IPS-20b (cell line): Measurements from ENCODE around the gene ATR.
"Not testable (repeated sequence)": the region's sequence is repeated elsewhere in the genome, so short reads cannot be mapped to it uniquely, and the experiment has no call there.

Source experiments
- H3K27ac ChIP-seq: one replicate; pipeline ENCODE4 v1.5.1; 2013; ENCODE audit warnings: low read length
- H3K27me3 ChIP-seq: 2 replicates; pipeline ENCODE4 v1.6.1; 2013; ENCODE audit warnings: mild to moderate bottlenecking, low read length, inconsistent platforms; ENCODE audit not compliant: insufficient read depth
- H3K36me3 ChIP-seq: 2 replicates; pipeline ENCODE4 v1.6.1; 2013; ENCODE audit warnings: low read depth, mild to moderate bottlenecking, inconsistent platforms, low read length, moderate library complexity; ENCODE audit not compliant: insufficient read depth
- H3K4me1 ChIP-seq: 2 replicates; pipeline ENCODE4 v1.6.1; 2013; ENCODE audit warnings: mild to moderate bottlenecking, control low read depth, inconsistent platforms, low read length, moderate library complexity; ENCODE audit not compliant: insufficient read depth
- H3K4me3 ChIP-seq: 2 replicates; pipeline ENCODE4 v1.5.1; 2013; ENCODE audit warnings: mild to moderate bottlenecking, low read length, inconsistent platforms
- H3K9ac ChIP-seq: 2 replicates; pipeline ENCODE4 v1.6.1; 2013; ENCODE audit warnings: low read depth, mild to moderate bottlenecking, inconsistent platforms, low read length, moderate library complexity
- H3K9me3 ChIP-seq: 2 replicates; pipeline ENCODE4 v1.6.1; 2013; ENCODE audit warnings: mild to moderate bottlenecking, low read depth, low read length, inconsistent platforms; ENCODE audit not compliant: insufficient read depth

ATR gene

GRCh38 chr3:142563496-142563997 is 15.0 kb downstream of the ATR start:
- Histone ChIP-seq H3K36me3 (peaks cover 50% of the 10 kb centered on the region), H3K9ac (no peak overlapping the region), H3K27me3 (no peaks in the 10 kb centered on the region), H3K9me3 (no peaks in the 10 kb centered on the region), H3K4me3 (no peak overlapping the region), H3K4me1 (no peaks in the 10 kb centered on the region), H3K27ac (no peak overlapping the region)

- peaks cover 65% of the 10 kb centered on the region for H3K36me3 ChIP-seq
- no peaks in the 10 kb centered on the region for H3K9me3 ChIP-seq
- H3K9ac ChIP-seq: no peak overlapping the region
- no peak overlapping the region for H3K4me3 ChIP-seq
- H3K27ac ChIP-seq: no peak overlapping the region
- H3K27me3 ChIP-seq: no peaks in the 10 kb centered on the region
- no peaks in the 10 kb centered on the region for H3K4me1 ChIP-seq
Observed at GRCh38 chr3:142560118-142560517, 18.4 kb downstream of the ATR start.

- no peak overlapping the region for H3K27ac ChIP-seq
- H3K4me1 ChIP-seq: no peaks in the 10 kb centered on the region
- no peak overlapping the region for H3K9ac ChIP-seq
- H3K36me3 ChIP-seq: peaks cover 74% of the 10 kb centered on the region
- no peaks in the 10 kb centered on the region for H3K9me3 ChIP-seq
- H3K27me3 ChIP-seq: no peaks in the 10 kb centered on the region
- H3K4me3 ChIP-seq: no peak overlapping the region
Observed at GRCh38 chr3:142553741-142554140, 24.8 kb downstream of the ATR start.

GRCh38 chr3:142552579-142552978 is 26.0 kb downstream of the ATR start:
- peaks cover 77% of the 10 kb centered on the region for H3K36me3 ChIP-seq
- H3K9ac ChIP-seq, H3K4me3 ChIP-seq, H3K4me1 ChIP-seq, H3K27me3 ChIP-seq, H3K27ac ChIP-seq, H3K9me3 ChIP-seq: not testable (repeated sequence)

- H3K27ac ChIP-seq: no peak overlapping the region
- peaks cover 60% of the 10 kb centered on the region for H3K36me3 ChIP-seq
Observed at GRCh38 chr3:142549986-142550385, 28.5 kb downstream of the ATR start.

GRCh38 chr3:142543307-142543706 is 35.2 kb downstream of the ATR start:
- no peak overlapping the region for H3K9ac ChIP-seq
- H3K36me3 ChIP-seq: peaks cover 12% of the 10 kb centered on the region
- no peaks in the 10 kb centered on the region for H3K9me3 ChIP-seq
- no peak overlapping the region for H3K27ac ChIP-seq
- H3K4me3 ChIP-seq: no peak overlapping the region
- H3K4me1 ChIP-seq: no peaks in the 10 kb centered on the region
- H3K27me3 ChIP-seq: no peaks in the 10 kb centered on the region

More at GRCh38 chr3:142549986-142550385, 28.5 kb downstream of the ATR start:
- no peaks in the 10 kb centered on the region for H3K9me3 ChIP-seq
- no peaks in the 10 kb centered on the region for H3K4me1 ChIP-seq
- no peak overlapping the region for H3K9ac ChIP-seq
- H3K4me3 ChIP-seq: no peak overlapping the region
- no peaks in the 10 kb centered on the region for H3K27me3 ChIP-seq

- Histone ChIP-seq H3K27ac (no peak overlapping the region), H3K4me1 (no peaks in the 10 kb centered on the region), H3K27me3 (no peaks in the 10 kb centered on the region), H3K9ac (no peak overlapping the region), H3K4me3 (no peak overlapping the region), H3K36me3 (peaks cover 7% of the 10 kb centered on the region; the same call in 1 of the 2 replicates), H3K9me3 (no peaks in the 10 kb centered on the region)
Observed at GRCh38 chr3:142542054-142542453, 36.5 kb downstream of the ATR start.

GRCh38 chr3:142536519-142536918 is 42.0 kb downstream of the ATR start:
- Histone ChIP-seq H3K4me1 (no peaks in the 10 kb centered on the region), H3K9me3 (no peaks in the 10 kb centered on the region), H3K9ac (no peak overlapping the region), H3K4me3 (no peak overlapping the region), H3K27ac (no peak overlapping the region), H3K36me3 (peaks cover 50% of the 10 kb centered on the region), H3K27me3 (no peaks in the 10 kb centered on the region)

- Histone ChIP-seq H3K27ac (no peak overlapping the region), H3K9me3 (no peaks in the 10 kb centered on the region), H3K27me3 (no peaks in the 10 kb centered on the region), H3K4me1 (no peaks in the 10 kb centered on the region), H3K36me3 (peaks cover 50% of the 10 kb centered on the region), H3K9ac (no peak overlapping the region), H3K4me3 (no peak overlapping the region)
Observed at GRCh38 chr3:142534543-142534942, 44.0 kb downstream of the ATR start.

GRCh38 chr3:142530296-142530695 is 48.2 kb downstream of the ATR start:
- Histone ChIP-seq H3K4me1 (no peaks in the 10 kb centered on the region), H3K9ac (no peak overlapping the region), H3K27me3 (no peaks in the 10 kb centered on the region), H3K9me3 (no peaks in the 10 kb centered on the region), H3K4me3 (no peak overlapping the region), H3K36me3 (peaks cover 32% of the 10 kb centered on the region), H3K27ac (no peak overlapping the region)

- Histone ChIP-seq H3K4me3 (no peak overlapping the region), H3K9me3 (0 out of 2 replicates have a peak, but pooled peaks cover 4% of the 10 kb centered on the region), H3K4me1 (no peaks in the 10 kb centered on the region), H3K27me3 (no peaks in the 10 kb centered on the region), H3K36me3 (peaks cover 28% of the 10 kb centered on the region), H3K9ac (no peak overlapping the region), H3K27ac (no peak overlapping the region)
Observed at GRCh38 chr3:142523921-142524566, 54.5 kb downstream of the ATR start.

- Histone ChIP-seq H3K4me1 (no peaks in the 10 kb centered on the region), H3K27me3 (no peaks in the 10 kb centered on the region), H3K36me3 (peaks cover 21% of the 10 kb centered on the region), H3K9me3 (no peaks in the 10 kb centered on the region), H3K9ac (no peak overlapping the region), H3K4me3 (no peak overlapping the region), H3K27ac (no peak overlapping the region)
Observed at GRCh38 chr3:142509079-142509478, 69.5 kb downstream of the ATR start.
